Mesendoderm (in vitro differentiated cells): ENCODE results near the gene HMX2.
A peak's percentile ranks its signal among the peaks of the same experiment; 100 is the strongest.

Experiments used
- DNase-seq: peaks from one replicate; pipeline ENCODE4 v3.0.0; 2013
- H2AK5ac ChIP-seq: 2 replicates; pipeline ENCODE4 v1.6.1; 2013; ENCODE audit warnings: low read length, inconsistent platforms
- H2BK120ac ChIP-seq: 2 replicates; pipeline ENCODE4 v1.6.1; 2013; ENCODE audit warnings: low read depth, mild to moderate bottlenecking, low read length, moderate library complexity, mixed read lengths
- H2BK15ac ChIP-seq: replicated peaks from 2 replicates; pipeline ENCODE4 v1.6.1; 2013; ENCODE audit warnings: low read depth, mild to moderate bottlenecking, moderate library complexity
- H2BK5ac ChIP-seq: 2 replicates; pipeline ENCODE4 v1.6.1; 2013; ENCODE audit warnings: low read length, inconsistent platforms
- H3K18ac ChIP-seq: 2 replicates; pipeline ENCODE4 v1.6.1; 2013; ENCODE audit warnings: mild to moderate bottlenecking, low read length, mixed read lengths
- H3K23ac ChIP-seq: one replicate; pipeline ENCODE4 v1.6.1; 2013; ENCODE audit warnings: low read length
- H3K27ac ChIP-seq: 2 replicates; pipeline ENCODE4 v1.5.1; 2013; ENCODE audit warnings: low read depth, mild to moderate bottlenecking, inconsistent platforms, low read length, moderate library complexity
- H3K27me3 ChIP-seq: 2 replicates; pipeline ENCODE4 v1.6.1; 2013; ENCODE audit warnings: low read length, control low read depth, mild to moderate bottlenecking, inconsistent platforms; ENCODE audit not compliant: insufficient read depth, poor library complexity
- H3K36me3 ChIP-seq: 2 replicates; pipeline ENCODE4 v1.6.1; 2013; ENCODE audit warnings: low read length, inconsistent platforms; ENCODE audit not compliant: control insufficient read depth, insufficient read depth
- H3K4ac ChIP-seq: one replicate; pipeline ENCODE4 v1.6.1; 2013; ENCODE audit warnings: low read depth, mild to moderate bottlenecking, low read length, moderate library complexity
- H3K4me1 ChIP-seq: 2 replicates; pipeline ENCODE4 v1.6.1; 2013; ENCODE audit warnings: low read depth, low read length, inconsistent platforms; ENCODE audit not compliant: control insufficient read depth
- H3K4me2 ChIP-seq: 2 replicates; pipeline ENCODE4 v1.6.1; 2013; ENCODE audit warnings: low read length
- H3K4me3 ChIP-seq: 2 replicates; pipeline ENCODE4 v1.5.1; 2013; ENCODE audit warnings: mild to moderate bottlenecking, low read length
- H3K56ac ChIP-seq: one replicate; pipeline ENCODE4 v1.6.1; 2013; ENCODE audit warnings: low read length
- H3K79me1 ChIP-seq: 2 replicates; pipeline ENCODE4 v1.6.1; 2013; ENCODE audit warnings: low read length, inconsistent platforms
- H3K79me2 ChIP-seq: 2 replicates; pipeline ENCODE4 v1.6.1; 2013; ENCODE audit warnings: mild to moderate bottlenecking, low read length; ENCODE audit not compliant: control insufficient read depth, insufficient read depth
- H3K9ac ChIP-seq: 2 replicates; pipeline ENCODE4 v1.6.1; 2013; ENCODE audit warnings: low read length, inconsistent platforms
- H4K5ac ChIP-seq: one replicate; pipeline ENCODE4 v1.6.1; 2013; ENCODE audit warnings: low read length
- H4K8ac ChIP-seq: one replicate; pipeline ENCODE4 v1.6.1; 2013; ENCODE audit warnings: low read depth, mild to moderate bottlenecking, control low read depth, low read length, moderate library complexity
- WGBS: extraction: QIAGEN DNeasy Blood & Tissue Kit; methylation state at CpG from one replicate; pipeline ENCODE4 v1.1.7; 2013; ENCODE audit warnings: low lambda C conversion rate, missing lambda C conversion rate; ENCODE audit not compliant: insufficient coverage; ENCODE audit errors: extremely low coverage; 5-methylcytosine and 5-hydroxymethylcytosine counted together

HMX2 gene

GRCh38 chr10:123140983-123141390 lies 6.9 kb upstream of the HMX2 start:
- no peak for DNase-seq
- Histone ChIP-seq H2AK5ac (no peak overlapping the region), H3K27me3 (peaks cover 77% of the 10 kb centered on the region), H3K9ac (no peak overlapping the region), H3K18ac (no peak overlapping the region), H3K4ac (no peak overlapping the region), H3K27ac (no peak overlapping the region), H3K4me1 (no peaks in the 10 kb centered on the region), H2BK5ac (no peak overlapping the region), H3K4me3 (no peak overlapping the region), H2BK15ac (no peak overlapping the region), H3K56ac (no peak overlapping the region), H3K4me2 (no peak overlapping the region), H3K23ac (no peak overlapping the region), H3K79me1 (no peaks in the 10 kb centered on the region), H4K5ac (no peak overlapping the region), H4K8ac (no peak overlapping the region), H3K36me3 (no peaks in the 10 kb centered on the region), H2BK120ac (no peak overlapping the region), H3K79me2 (no peaks in the 10 kb centered on the region)
- no CpG with 5 or more reads among the region's 6 CpGs for WGBS

GRCh38 chr10:123141791-123142700 lies 5.9 kb upstream of the HMX2 start:
- no CpG with 5 or more reads among the region's 38 CpGs for WGBS
- no peak for DNase-seq
- H3K36me3 ChIP-seq = no peaks in the 10 kb centered on the region

GRCh38 chr10:123142701-123143161 lies 5.2 kb upstream of the HMX2 start:
- Histone ChIP-seq H2BK120ac (no peak overlapping the region), H3K79me2 (no peaks in the 10 kb centered on the region), H2AK5ac (no peak overlapping the region), H3K18ac (no peak overlapping the region), H4K5ac (no peak overlapping the region), H3K4me2 (no peak overlapping the region), H3K79me1 (no peaks in the 10 kb centered on the region), H2BK5ac (no peak overlapping the region), H4K8ac (no peak overlapping the region), H3K27me3 (peaks cover 91% of the 10 kb centered on the region), H3K9ac (no peak overlapping the region), H3K36me3 (no peaks in the 10 kb centered on the region), H3K4ac (no peak overlapping the region), H2BK15ac (no peak overlapping the region), H3K4me1 (no peaks in the 10 kb centered on the region), H3K23ac (no peak overlapping the region), H3K27ac (no peak overlapping the region), H3K56ac (no peak overlapping the region), H3K4me3 (no peak overlapping the region)
- no peak for DNase-seq
- no CpG with 5 or more reads among the region's 33 CpGs for WGBS

More at GRCh38 chr10:123141791-123142700, 5.9 kb upstream of the HMX2 start:
- Histone ChIP-seq H2AK5ac (no peak overlapping the region), H3K27ac (no peak overlapping the region), H3K4me2 (no peak overlapping the region), H3K4ac (no peak overlapping the region), H3K23ac (no peak overlapping the region), H2BK120ac (no peak overlapping the region), H3K4me3 (no peak overlapping the region), H3K4me1 (no peaks in the 10 kb centered on the region), H3K79me1 (no peaks in the 10 kb centered on the region), H4K8ac (no peak overlapping the region), H2BK15ac (no peak overlapping the region), H3K9ac (no peak overlapping the region), H3K27me3 (peaks cover 86% of the 10 kb centered on the region), H3K18ac (no peak overlapping the region), H3K79me2 (no peaks in the 10 kb centered on the region), H4K5ac (no peak overlapping the region), H3K56ac (no peak overlapping the region), H2BK5ac (no peak overlapping the region)

- H3K23ac ChIP-seq = no peak overlapping the region
Observed at GRCh38 chr10:123143162-123143824, 4.6 kb upstream of the HMX2 start.

GRCh38 chr10:123143825-123144168 lies 4.1 kb upstream of the HMX2 start:
- Histone ChIP-seq H3K9ac (no peak overlapping the region), H3K4me2 (no peak overlapping the region), H2BK5ac (no peak overlapping the region), H3K4me3 (no peak overlapping the region), H3K4me1 (no peaks in the 10 kb centered on the region), H2BK15ac (no peak overlapping the region), H3K79me1 (no peaks in the 10 kb centered on the region), H2BK120ac (no peak overlapping the region), H3K18ac (no peak overlapping the region), H3K27me3 (peaks cover 94% of the 10 kb centered on the region), H3K79me2 (no peaks in the 10 kb centered on the region), H3K56ac (no peak overlapping the region), H3K4ac (no peak overlapping the region), H2AK5ac (no peak overlapping the region), H4K8ac (no peak overlapping the region), H3K23ac (no peak overlapping the region), H3K36me3 (no peaks in the 10 kb centered on the region), H3K27ac (no peak overlapping the region), H4K5ac (no peak overlapping the region)
- WGBS = no CpG with 5 or more reads among the region's 10 CpGs
- no peak for DNase-seq

More at GRCh38 chr10:123143162-123143824, 4.6 kb upstream of the HMX2 start:
- no peak overlapping the region for H3K18ac ChIP-seq
- no peak overlapping the region for H2AK5ac ChIP-seq
- H2BK5ac ChIP-seq = no peak overlapping the region
- H3K36me3 ChIP-seq = no peaks in the 10 kb centered on the region
- no peaks in the 10 kb centered on the region for H3K4me1 ChIP-seq
- no peak overlapping the region for H3K56ac ChIP-seq
- peak; percentile 45 for DNase-seq
- H3K4me2 ChIP-seq = no peak overlapping the region
- no peak overlapping the region for H2BK15ac ChIP-seq
- peaks cover 92% of the 10 kb centered on the region for H3K27me3 ChIP-seq
- no peak overlapping the region for H3K27ac ChIP-seq
- H3K4me3 ChIP-seq = no peak overlapping the region
- H3K4ac ChIP-seq = no peak overlapping the region
- no peak overlapping the region for H4K5ac ChIP-seq
- WGBS = no CpG with 5 or more reads among the region's 33 CpGs
- no peaks in the 10 kb centered on the region for H3K79me2 ChIP-seq
- H2BK120ac ChIP-seq = no peak overlapping the region
- H3K79me1 ChIP-seq = no peaks in the 10 kb centered on the region
- no peak overlapping the region for H3K9ac ChIP-seq
- no peak overlapping the region for H4K8ac ChIP-seq
